Mesenchymal stem cell (in vitro differentiated cells and primary cell): ENCODE data around the gene DISC1.

ENCODE experiments used
- DNase-seq: peaks from one replicate; pipeline ENCODE4 v3.0.0-alpha.2; 2013
- H2AFZ ChIP-seq: one replicate; pipeline ENCODE4 v1.6.1; 2013; ENCODE audit warnings: low read depth, mild to moderate bottlenecking, control low read depth, inconsistent platforms, low read length, moderate library complexity
- H2AK5ac ChIP-seq: 2 replicates; pipeline ENCODE4 v1.6.1; 2013; ENCODE audit warnings: low read length, moderate library complexity, mild to moderate bottlenecking, inconsistent platforms; ENCODE audit not compliant: severe bottlenecking
- H2BK120ac ChIP-seq: one replicate; pipeline ENCODE4 v1.6.1; 2013; ENCODE audit warnings: low read depth, mild to moderate bottlenecking, inconsistent platforms, low read length, moderate library complexity
- H2BK12ac ChIP-seq, 2 experiments: one replicate each; pipeline ENCODE4 v1.6.1; 2013; ENCODE audit warnings: inconsistent platforms in 2 of 2, low read length in 2 of 2, mild to moderate bottlenecking in 2 of 2, moderate library complexity in 2 of 2, control low read depth in 1 of 2
- H2BK15ac ChIP-seq: one replicate; pipeline ENCODE4 v1.6.1; 2013; ENCODE audit warnings: mild to moderate bottlenecking, low read depth, inconsistent platforms; ENCODE audit not compliant: poor library complexity, severe bottlenecking
- H2BK5ac ChIP-seq: 2 replicates; pipeline ENCODE4 v1.6.1; 2013; ENCODE audit warnings: low read depth, mild to moderate bottlenecking, low read length, control low read depth, inconsistent platforms; ENCODE audit not compliant: poor library complexity, severe bottlenecking
- H3K14ac ChIP-seq, 2 experiments: one replicate each; pipeline ENCODE4 v1.6.1; 2013; ENCODE audit warnings: inconsistent platforms in 2 of 2, low read length in 2 of 2, control low read depth in 1 of 2, mild to moderate bottlenecking in 1 of 2, moderate library complexity in 1 of 2
- H3K18ac ChIP-seq, 2 experiments: one replicate each; pipeline ENCODE4 v1.6.1; 2013; ENCODE audit warnings: inconsistent platforms in 2 of 2, low read length in 2 of 2, control low read depth in 1 of 2, low read depth in 1 of 2, mild to moderate bottlenecking in 1 of 2
- H3K23ac ChIP-seq, 2 experiments: one replicate each; pipeline ENCODE4 v1.6.1; 2013; ENCODE audit warnings: inconsistent platforms in 2 of 2, low read length in 2 of 2, mild to moderate bottlenecking in 2 of 2, moderate library complexity in 2 of 2, control low read depth in 1 of 2
- H3K27ac ChIP-seq: 2 replicates; pipeline ENCODE4 v1.5.1; 2013; ENCODE audit warnings: mild to moderate bottlenecking, moderate library complexity, low read length, control low read depth, inconsistent platforms; ENCODE audit not compliant: poor library complexity, severe bottlenecking
- H3K27me3 ChIP-seq, 2 experiments: 2 replicates each; pipeline versions ENCODE4 v1.6.1 to v1.7.0; 2013; ENCODE audit warnings: low read length in 2 of 2, mild to moderate bottlenecking in 2 of 2, moderate library complexity in 2 of 2, control low read depth in 1 of 2, inconsistent platforms in 1 of 2; ENCODE audit not compliant: control insufficient read depth in 1 of 2, insufficient read depth in 1 of 2
- H3K36me3 ChIP-seq, 2 experiments: 2 replicates each; pipeline versions ENCODE4 v1.6.1 to v1.7.0; 2013; ENCODE audit warnings: low read length in 2 of 2, control low read depth in 1 of 2, inconsistent platforms in 1 of 2, low read depth in 1 of 2, mild to moderate bottlenecking in 1 of 2; ENCODE audit not compliant: insufficient read depth in 2 of 2, control insufficient read depth in 1 of 2
- H3K4ac ChIP-seq, 2 experiments: one replicate each; pipeline ENCODE4 v1.6.1; 2013; ENCODE audit warnings: inconsistent platforms in 2 of 2, low read length in 2 of 2, mild to moderate bottlenecking in 2 of 2, moderate library complexity in 2 of 2, control low read depth in 1 of 2, low read depth in 1 of 2
- H3K4me1 ChIP-seq: 2 replicates; pipeline ENCODE4 v1.6.1; 2013; ENCODE audit warnings: low read depth, low read length, control low read depth; ENCODE audit not compliant: control insufficient read depth, insufficient read depth
- H3K4me2 ChIP-seq: 2 replicates; pipeline ENCODE4 v1.6.1; 2013; ENCODE audit warnings: low read length, mild to moderate bottlenecking, inconsistent platforms; ENCODE audit not compliant: poor library complexity, severe bottlenecking
- H3K4me3 ChIP-seq, 2 experiments: 2 replicates each; pipeline versions ENCODE4 v1.5.1 to v1.7.0; 2013; ENCODE audit warnings: low read length in 2 of 2, mild to moderate bottlenecking in 2 of 2, control low read depth in 1 of 2, low read depth in 1 of 2; ENCODE audit not compliant: insufficient read depth in 1 of 2
- H3K79me1 ChIP-seq: replicated peaks from 2 replicates; pipeline ENCODE4 v1.6.1; 2013; ENCODE audit warnings: mild to moderate bottlenecking, control low read depth, low read length, inconsistent platforms; ENCODE audit not compliant: poor library complexity, severe bottlenecking
- H3K9ac ChIP-seq: 2 replicates; pipeline ENCODE4 v1.7.0; 2013; ENCODE audit warnings: mild to moderate bottlenecking, low read length, moderate library complexity
- H3K9me3 ChIP-seq: 2 replicates; pipeline ENCODE4 v1.7.0; 2013; ENCODE audit warnings: mild to moderate bottlenecking, low read length; ENCODE audit not compliant: control insufficient read depth
- H4K8ac ChIP-seq: one replicate; pipeline ENCODE4 v1.6.1; 2013; ENCODE audit warnings: inconsistent platforms, mild to moderate bottlenecking, low read length, moderate library complexity
- H4K91ac ChIP-seq: one replicate; pipeline ENCODE4 v1.6.1; 2013; ENCODE audit warnings: mild to moderate bottlenecking, low read length, inconsistent platforms
- WGBS: methylation state at CpG from one replicate; pipeline ENCODE4 v1.1.7; 2013; ENCODE audit warnings: mixed read lengths; 5-methylcytosine and 5-hydroxymethylcytosine counted together

DISC1 gene

DNA sequence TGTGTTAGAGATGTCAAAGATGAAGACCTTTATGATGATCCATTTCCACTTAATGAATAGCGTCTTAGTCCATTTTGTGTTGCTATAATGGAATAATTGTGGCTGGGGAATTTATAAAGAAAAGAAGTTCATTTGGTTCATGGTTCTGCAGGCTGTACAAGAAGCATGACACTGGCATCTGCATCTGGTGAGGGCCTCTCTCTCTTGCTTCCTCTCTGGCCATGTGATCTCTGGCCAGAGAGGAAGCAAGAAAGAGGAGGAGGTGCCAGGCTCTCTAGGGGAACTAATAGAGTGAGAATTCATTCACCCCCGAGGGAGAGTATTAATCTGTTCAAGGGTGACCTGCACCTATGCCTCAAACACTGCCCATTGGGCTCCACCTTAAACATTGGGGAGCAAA lies 242.8 kb downstream of the DISC1 start:
- Histone ChIP-seq H3K4me2 (no peak overlapping the region), H2BK15ac (no peak overlapping the region), H4K91ac (no peak overlapping the region), H3K14ac (no peak overlapping the region), H3K23ac (no peak overlapping the region), H3K27ac (no peak overlapping the region), H2AFZ (no peak overlapping the region), H3K36me3 (no peaks in the 10 kb centered on the region), H4K8ac (no peak overlapping the region), H3K9ac (no peak overlapping the region), H3K4me1 (peaks cover 6% of the 10 kb centered on the region), H3K27me3 (no peaks in the 10 kb centered on the region), H2BK5ac (no peak overlapping the region), H3K18ac (peak overlapping the region in 1 of 2 experiments; percentile 23), H2BK120ac (no peak overlapping the region), H2BK12ac (no peak overlapping the region), H3K9me3 (no peaks in the 10 kb centered on the region), H3K79me1 (peaks cover 9% of the 10 kb centered on the region), H2AK5ac (no peak overlapping the region), H3K4me3 (no peak overlapping the region), H3K4ac (no peak overlapping the region)
- DNase-seq: no peak
- WGBS: 94% methylated on average over 2 of the region's 2 CpGs

DNA sequence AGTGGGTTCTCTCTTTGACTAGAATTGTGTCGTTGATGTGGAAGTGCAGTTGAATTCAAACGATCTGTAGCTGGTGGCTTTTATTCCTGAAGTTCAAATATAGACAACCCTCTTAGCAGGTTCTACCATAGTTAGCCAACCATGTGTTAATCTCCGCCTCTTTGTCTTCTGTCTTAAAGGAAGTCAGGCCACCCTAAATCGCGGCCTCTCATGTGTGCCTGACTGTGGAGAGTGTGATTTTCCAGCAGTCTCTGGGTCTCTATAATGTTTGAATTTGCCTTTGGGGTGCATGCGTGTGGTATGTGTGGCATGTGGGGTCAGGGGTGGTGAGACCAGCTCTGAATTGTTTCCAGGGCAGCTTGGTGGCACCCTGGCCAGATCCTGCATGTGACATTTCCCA lies 244.9 kb downstream of the DISC1 start:
- H4K91ac ChIP-seq: no peak overlapping the region
- peaks cover 0 to 7% of the 10 kb centered on the region in 2 experiments for H3K36me3 ChIP-seq
- no peak overlapping the region for H3K9ac ChIP-seq
- no peak overlapping the region for H3K18ac ChIP-seq
- no peaks in the 10 kb centered on the region for H3K27me3 ChIP-seq
- no peak overlapping the region for H2BK120ac ChIP-seq
- peaks cover 5% of the 10 kb centered on the region for H3K4me1 ChIP-seq
- DNase-seq: no peak
- H2AFZ ChIP-seq: no peak overlapping the region
- H2BK5ac ChIP-seq: no peak overlapping the region
- H3K14ac ChIP-seq: no peak overlapping the region
- no peak overlapping the region for H3K27ac ChIP-seq
- H3K4me2 ChIP-seq: no peak overlapping the region
- H2BK12ac ChIP-seq: no peak overlapping the region
- no peak overlapping the region for H4K8ac ChIP-seq
- no peak overlapping the region for H2BK15ac ChIP-seq
- 95% methylated on average over 6 of the region's 6 CpGs for WGBS
- no peak overlapping the region for H2AK5ac ChIP-seq
- H3K4ac ChIP-seq: peak overlapping the region in 1 of 2 experiments; percentile 7
- H3K23ac ChIP-seq: no peak overlapping the region
- peaks cover 7% of the 10 kb centered on the region for H3K9me3 ChIP-seq
- H3K4me3 ChIP-seq: no peak overlapping the region
- peaks cover 8% of the 10 kb centered on the region for H3K79me1 ChIP-seq

DNA sequence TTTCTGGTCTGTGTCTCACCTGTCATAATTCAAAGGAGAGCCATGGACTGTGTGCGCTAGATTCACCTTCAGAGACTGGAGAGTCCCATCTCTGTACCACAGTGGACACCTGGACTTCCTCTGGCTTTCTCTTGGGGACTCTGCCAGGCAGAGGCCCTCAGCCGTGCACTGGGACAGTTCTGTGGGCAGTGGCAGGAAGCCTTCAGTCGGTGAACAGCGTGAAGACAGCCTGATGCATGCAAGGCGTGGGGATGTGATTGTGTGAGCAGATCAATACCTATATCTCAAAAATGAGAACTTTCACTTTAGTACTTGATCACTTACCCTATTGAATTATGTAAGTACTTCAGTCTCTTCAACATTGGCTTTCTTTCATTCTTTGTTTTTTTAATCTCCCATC lies 245.3 kb downstream of the DISC1 start:
- Histone ChIP-seq H3K9ac (no peak overlapping the region), H3K4me3 (no peak overlapping the region), H3K14ac (no peak overlapping the region), H2AK5ac (no peak overlapping the region), H4K91ac (no peak overlapping the region), H3K4me1 (peaks cover 5% of the 10 kb centered on the region), H3K79me1 (peaks cover 10% of the 10 kb centered on the region), H2AFZ (no peak overlapping the region), H3K4ac (peak overlapping the region in 1 of 2 experiments; percentile 7), H3K23ac (no peak overlapping the region), H3K36me3 (peaks cover 0 to 11% of the 10 kb centered on the region in 2 experiments), H3K9me3 (peaks cover 10% of the 10 kb centered on the region), H2BK5ac (no peak overlapping the region), H2BK12ac (peak overlapping the region in 1 of 2 experiments; percentile 2), H3K27me3 (no peaks in the 10 kb centered on the region), H3K4me2 (no peak overlapping the region), H3K18ac (no peak overlapping the region), H4K8ac (no peak overlapping the region), H3K27ac (no peak overlapping the region), H2BK15ac (no peak overlapping the region), H2BK120ac (no peak overlapping the region)
- 94% methylated on average over 2 of the region's 5 CpGs for WGBS
- no peak for DNase-seq

DNA sequence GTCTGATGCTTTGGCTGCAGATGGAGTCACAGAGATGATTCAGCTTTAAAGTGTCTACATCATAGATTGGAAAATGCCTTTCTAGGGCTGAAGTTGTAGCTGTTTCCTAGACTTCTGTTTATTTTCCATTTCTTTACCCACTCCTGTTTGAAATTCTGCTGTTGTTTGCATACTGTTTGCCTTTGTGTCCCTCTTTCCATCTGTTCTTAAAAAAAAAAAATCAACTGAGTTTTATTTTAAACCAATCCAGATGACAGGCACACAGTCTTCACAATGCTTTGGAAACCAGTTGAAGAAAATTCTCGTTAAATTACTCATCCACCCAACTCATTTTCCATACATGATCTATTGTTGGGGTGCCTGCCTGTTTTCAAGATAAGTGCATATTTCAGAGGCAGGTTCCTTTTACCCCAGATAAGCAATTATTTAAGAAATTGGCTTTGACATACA lies 245.9 kb downstream of the DISC1 start:
- Histone ChIP-seq H2BK5ac (no peak overlapping the region), H4K8ac (no peak overlapping the region), H3K36me3 (peaks cover 0 to 11% of the 10 kb centered on the region in 2 experiments), H2BK120ac (no peak overlapping the region), H3K4ac (no peak overlapping the region), H2AFZ (no peak overlapping the region), H3K9ac (no peak overlapping the region), H2BK15ac (no peak overlapping the region), H3K23ac (no peak overlapping the region), H3K4me1 (peaks cover 5% of the 10 kb centered on the region), H3K14ac (no peak overlapping the region), H3K27ac (no peak overlapping the region), H2BK12ac (no peak overlapping the region), H3K18ac (no peak overlapping the region), H3K4me2 (no peak overlapping the region), H2AK5ac (no peak overlapping the region), H3K79me1 (peaks cover 10% of the 10 kb centered on the region), H4K91ac (no peak overlapping the region), H3K9me3 (peaks cover 10% of the 10 kb centered on the region), H3K27me3 (no peaks in the 10 kb centered on the region), H3K4me3 (no peak overlapping the region)
- DNase-seq: peak; percentile 65
- WGBS: 44% methylated on average over 1 of the region's 1 CpG
